B cell (primary cell): ENCODE measurements around the gene CREB5.

Experiments
- CTCF ChIP-seq: fragments of 200-600 bp; IDR thresholded peaks from one replicate; pipeline ENCODE4 v1.8.0; 2022; ENCODE audit warnings: antibody characterized with exemption, mild to moderate bottlenecking
- EZH2 ChIP-seq: IDR thresholded peaks from 2 replicates; pipeline ENCODE4 v1.6.1; 2012; ENCODE audit warnings: borderline replicate concordance, low read depth, mild to moderate bottlenecking, moderate library complexity, low read length; ENCODE audit not compliant: insufficient read depth, poor library complexity, severe bottlenecking

DNA sequence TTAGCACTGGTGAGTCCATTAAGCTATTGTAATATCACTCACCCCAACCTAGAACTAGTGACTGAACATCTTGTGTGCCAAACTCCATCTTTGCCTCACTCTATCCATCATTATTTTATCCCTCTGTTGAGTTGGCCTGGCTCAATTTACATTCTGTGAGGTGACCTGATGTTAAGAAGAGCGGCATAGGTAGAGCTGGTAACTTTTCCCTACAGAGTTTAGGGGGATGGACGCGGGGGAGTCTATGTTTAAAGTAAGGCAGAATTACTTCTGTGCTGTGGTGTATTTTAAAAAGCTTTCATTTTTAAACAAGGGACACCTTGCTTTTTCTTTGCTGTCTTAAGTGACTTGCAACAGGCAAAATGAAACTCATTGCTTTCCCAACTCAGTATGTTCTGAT, 186.3 kb downstream of the CREB5 start:
- TF ChIP-seq CTCF (no peak), EZH2 (no peak)
